HEK293 (cell line): Measurements from ENCODE around the gene C14orf132.

Experiments
- CTCF ChIA-PET: fragments of 350-600 bp; formaldehyde crosslinking; extraction: SDS; loops from one replicate; lab custom pipeline; 2021; ENCODE audit warnings: antibody characterized with exemption; lab: Yijun Ruan, JAX
- POLR2A ChIA-PET: fragments of 300-600 bp; formaldehyde crosslinking; extraction: SDS; loops from one replicate; lab custom pipeline; 2020; ENCODE audit warnings: antibody characterized with exemption, inconsistent platforms; lab: Yijun Ruan, JAX
- H3K27ac ChIP-seq: fragments of 200-500 bp; sonication (Bioruptor generic); 2 replicates; pipeline ENCODE4 v1.5.1; 2014; ENCODE audit warnings: low read depth, low read length, control low read depth, inconsistent platforms; ENCODE audit errors: extremely low read depth
- H3K36me3 ChIP-seq, 2 experiments: fragments of 200-500 bp in 1 of 2; sonication (Bioruptor generic) in 1 of 2; 1 replicate in 1 of 2; 2 replicates in 1 of 2; pipeline ENCODE4 v1.5.1; 2014 to 2017; ENCODE audit warnings: inconsistent platforms in 2 of 2, low read length in 2 of 2; ENCODE audit not compliant: control insufficient read depth in 2 of 2, insufficient read depth in 1 of 2
- H3K4me1 ChIP-seq: fragments of 200-500 bp; sonication (Bioruptor generic); 2 replicates; pipeline ENCODE4 v1.5.1; 2014; ENCODE audit warnings: mild to moderate bottlenecking, low read length, inconsistent platforms; ENCODE audit not compliant: control insufficient read depth, insufficient read depth
- H3K4me3 ChIP-seq: 2 replicates; pipeline ENCODE4 v1.5.1; 2011; ENCODE audit warnings: low read depth, mild to moderate bottlenecking, control low read depth, low read length, moderate library complexity
- H3K9me3 ChIP-seq: fragments of 200-500 bp; sonication (Bioruptor generic); 2 replicates; pipeline ENCODE4 v1.5.1; 2014; ENCODE audit warnings: low read depth, low read length, inconsistent platforms; ENCODE audit not compliant: control insufficient read depth, insufficient read depth
- BCL6B ChIP-seq: fragments of 450-650 bp; formaldehyde crosslinking; IDR thresholded peaks from 2 replicates; pipeline ENCODE4 v1.5.1; 2017; ENCODE audit warnings: missing biosample characterization, missing genetic modification characterization
- GLI2 ChIP-seq: fragments of 450-650 bp; formaldehyde crosslinking; IDR thresholded peaks from 2 replicates; pipeline ENCODE4; 2017; ENCODE audit warnings: missing biosample characterization, missing genetic modification characterization, low read depth, borderline replicate concordance
- GLI4 ChIP-seq: fragments of 450-650 bp; formaldehyde crosslinking; IDR thresholded peaks from 2 replicates; pipeline ENCODE4 v1.5.1; 2016; ENCODE audit warnings: missing biosample characterization, missing genetic modification characterization
- KLF1 ChIP-seq: fragments of 450-650 bp; formaldehyde crosslinking; IDR thresholded peaks from 2 replicates; pipeline ENCODE4 v1.5.1; 2016; ENCODE audit warnings: missing biosample characterization, missing genetic modification characterization
- KLF17 ChIP-seq: fragments of 450-650 bp; formaldehyde crosslinking; IDR thresholded peaks from 2 replicates; pipeline ENCODE4 v1.5.1; 2016; ENCODE audit warnings: missing biosample characterization, missing genetic modification characterization
- OVOL3 ChIP-seq: fragments of 450-650 bp; formaldehyde crosslinking; IDR thresholded peaks from 2 replicates; pipeline ENCODE4 v1.5.1; 2016; ENCODE audit warnings: missing biosample characterization, missing genetic modification characterization
- PRDM2 ChIP-seq: fragments of 450-650 bp; formaldehyde crosslinking; IDR thresholded peaks from 2 replicates; pipeline ENCODE4 v1.5.1; 2016; ENCODE audit warnings: missing biosample characterization, missing genetic modification characterization, borderline replicate concordance
- SP2 ChIP-seq: fragments of 450-650 bp; formaldehyde crosslinking; IDR thresholded peaks from 2 replicates; pipeline ENCODE4 v1.5.1; 2016; ENCODE audit warnings: missing biosample characterization, missing genetic modification characterization
- SP3 ChIP-seq: fragments of 450-650 bp; formaldehyde crosslinking; IDR thresholded peaks from 2 replicates; pipeline ENCODE4 v1.5.1; 2016; ENCODE audit warnings: missing biosample characterization, missing genetic modification characterization
- TCF7L2 ChIP-seq: IDR thresholded peaks from 2 replicates; pipeline ENCODE4 v1.6.1; 2011; ENCODE audit warnings: low read depth, mild to moderate bottlenecking, inconsistent platforms, low read length, moderate library complexity, borderline replicate concordance
- ZBTB10 ChIP-seq: fragments of 450-650 bp; formaldehyde crosslinking; IDR thresholded peaks from 2 replicates; pipeline ENCODE4 v1.5.1; 2016; ENCODE audit warnings: missing biosample characterization, missing genetic modification characterization
- ZEB2 ChIP-seq: fragments of 450-650 bp; formaldehyde crosslinking; IDR thresholded peaks from 2 replicates; pipeline ENCODE4 v1.5.1; 2016; ENCODE audit warnings: missing biosample characterization, missing genetic modification characterization
- ZFP37 ChIP-seq: fragments of 450-650 bp; formaldehyde crosslinking; IDR thresholded peaks from 2 replicates; pipeline ENCODE4 v1.5.1; 2016; ENCODE audit warnings: missing biosample characterization, missing genetic modification characterization
- ZNF184 ChIP-seq: fragments of 450-650 bp; IDR thresholded peaks from 2 replicates; pipeline ENCODE4 v1.5.1; 2018; ENCODE audit warnings: missing biosample characterization, mild to moderate bottlenecking, missing genetic modification characterization
- ZNF19 ChIP-seq: fragments of 450-650 bp; formaldehyde crosslinking; IDR thresholded peaks from 2 replicates; pipeline ENCODE4; 2016; ENCODE audit warnings: missing biosample characterization, missing genetic modification characterization, low read depth
- ZNF214 ChIP-seq: fragments of 450-650 bp; formaldehyde crosslinking; IDR thresholded peaks from 2 replicates; pipeline ENCODE4 v1.5.1; 2017; ENCODE audit warnings: missing biosample characterization, mild to moderate bottlenecking, missing genetic modification characterization, borderline replicate concordance
- ZNF433 ChIP-seq: fragments of 450-650 bp; formaldehyde crosslinking; IDR thresholded peaks from 2 replicates; pipeline ENCODE4 v1.5.1; 2016; ENCODE audit warnings: missing biosample characterization, missing genetic modification characterization, low read depth
- ZNF473 ChIP-seq: fragments of 450-650 bp; formaldehyde crosslinking; IDR thresholded peaks from 2 replicates; pipeline ENCODE4 v1.5.1; 2017; ENCODE audit warnings: missing biosample characterization, missing genetic modification characterization
- ZNF513 ChIP-seq: fragments of 450-650 bp; IDR thresholded peaks from 2 replicates; pipeline ENCODE4 v1.5.1; 2018; ENCODE audit warnings: missing biosample characterization, missing genetic modification characterization
- ZNF529 ChIP-seq: fragments of 450-650 bp; formaldehyde crosslinking; IDR thresholded peaks from 2 replicates; pipeline ENCODE4 v1.5.1; 2017; ENCODE audit warnings: missing genetic modification characterization, missing biosample characterization; ENCODE audit not compliant: insufficient replicate concordance
- ZNF658 ChIP-seq: fragments of 450-650 bp; formaldehyde crosslinking; IDR thresholded peaks from 2 replicates; pipeline ENCODE4; 2016; ENCODE audit warnings: missing biosample characterization, missing genetic modification characterization
- ZNF830 ChIP-seq: fragments of 450-650 bp; IDR thresholded peaks from 2 replicates; pipeline ENCODE4 v1.5.0; 2018; ENCODE audit warnings: missing biosample characterization, missing genetic modification characterization, low read depth, mild to moderate bottlenecking, moderate library complexity
- ZSCAN5A ChIP-seq: fragments of 450-650 bp; formaldehyde crosslinking; IDR thresholded peaks from 2 replicates; pipeline ENCODE4 v1.5.1; 2016; ENCODE audit warnings: missing biosample characterization, missing genetic modification characterization

C14orf132 gene

GRCh38 chr14:96077983-96078624 lies 38.9 kb downstream of the C14orf132 start (continued):
- TF ChIP-seq ZNF658 (no peak), ZNF473 (tag by site-specific recombination) (no peak), ZSCAN5A (no peak), ZNF433 (tag by site-specific recombination) (no peak), KLF17 (tag by site-specific recombination) (no peak), SP3 (tag by site-specific recombination) (no peak), KLF1 (tag by site-specific recombination) (no peak), ZNF513 (no peak), TCF7L2 (no peak), SP2 (tag by site-specific recombination) (no peak), ZNF214 (tag by site-specific recombination) (no peak), OVOL3 (tag by site-specific recombination) (no peak), BCL6B (no peak)

GRCh38 chr14:96078625-96079016 lies 39.5 kb downstream of the C14orf132 start:
- ChIA-PET POLR2A (no interaction called here), CTCF (no interaction called here)
- Histone ChIP-seq H3K4me3 (no peak overlapping the region), H3K4me1 (no peaks in the 10 kb centered on the region), H3K9me3 (no peaks in the 10 kb centered on the region), H3K36me3 (no peaks in the 10 kb centered on the region), H3K27ac (no peak overlapping the region)
- TF ChIP-seq ZNF184, result no peak
- no peak for TF ChIP-seq TCF7L2
- TF ChIP-seq ZNF830 (tag by site-specific recombination), result no peak
- TF ChIP-seq ZNF529 (tag by site-specific recombination), result no peak
- TF ChIP-seq PRDM2, result no peak
- no peak for TF ChIP-seq ZNF19 (tag by site-specific recombination)
- TF ChIP-seq ZNF473 (tag by site-specific recombination), result no peak
- no peak for TF ChIP-seq ZBTB10 (tag by site-specific recombination)
- TF ChIP-seq GLI2, result no peak
- TF ChIP-seq ZFP37, result no peak
- no peak for TF ChIP-seq ZEB2 (tag by site-specific recombination)
- no peak for TF ChIP-seq GLI4 (tag by site-specific recombination)
